Hematopoietic multipotent progenitor cell treated with erythropoietin and hydrocortisone succinate and interleukin-3 and kit ligand, for 8 days (in vitro differentiated cells): ENCODE results near the gene CLEC6A.
A peak's percentile ranks its signal among the peaks of the same experiment; 100 is the strongest.
"Not testable (repeated sequence)": the region's sequence is repeated elsewhere in the genome, so short reads cannot be mapped to it uniquely, and the experiment has no call there.

Source experiments
- DNase-seq: peaks from one replicate; pipeline ENCODE4 v3.0.0-alpha.2; 2015

CLEC6A gene

DNA sequence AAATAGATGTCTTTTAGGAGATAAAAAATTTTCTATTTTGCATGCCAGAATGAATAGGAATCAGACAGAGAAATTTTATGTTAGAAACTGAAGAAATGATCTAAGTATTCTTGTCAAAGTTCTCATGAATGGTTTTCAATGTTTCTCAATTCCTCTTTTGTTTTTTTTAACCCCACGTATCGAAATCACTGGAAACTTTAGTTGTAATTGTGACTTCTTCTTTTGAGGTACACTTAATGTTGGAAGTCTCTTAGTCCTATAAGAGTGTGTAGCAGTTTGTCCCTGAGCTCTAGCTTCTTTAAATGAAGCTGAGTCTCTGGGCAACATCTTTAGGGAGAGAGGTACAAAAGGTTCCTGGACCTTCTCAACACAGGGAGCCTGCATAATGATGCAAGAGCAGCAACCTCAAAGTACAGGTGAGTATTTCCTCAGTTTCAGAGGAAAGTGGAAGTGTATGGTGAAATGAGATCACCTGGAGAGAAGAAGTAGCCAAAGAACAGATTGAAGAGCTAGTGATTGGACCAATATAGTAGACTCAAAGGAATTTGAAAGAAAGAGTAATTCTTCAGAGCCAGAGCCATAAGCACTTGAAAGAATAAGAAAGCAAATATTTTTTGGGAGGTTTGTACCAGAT is at the start of gene CLEC6A:
TSS of gene CLEC6A (plus strand) at position 236 of the 634 bp plus-strand sequence. CDS start at position 386, 150 bp downstream.
- no peak for DNase-seq

GRCh38 chr12:8419576-8419975 is 36.2 kb upstream of the CLEC6A start:
- DNase-seq, result not testable (repeated sequence)

GRCh38 chr12:8420506-8420905 is 35.3 kb upstream of the CLEC6A start:
- no peak for DNase-seq

GRCh38 chr12:8444536-8445278 is 11.1 kb upstream of the CLEC6A start:
- DNase-seq, result not testable (repeated sequence)

DNA sequence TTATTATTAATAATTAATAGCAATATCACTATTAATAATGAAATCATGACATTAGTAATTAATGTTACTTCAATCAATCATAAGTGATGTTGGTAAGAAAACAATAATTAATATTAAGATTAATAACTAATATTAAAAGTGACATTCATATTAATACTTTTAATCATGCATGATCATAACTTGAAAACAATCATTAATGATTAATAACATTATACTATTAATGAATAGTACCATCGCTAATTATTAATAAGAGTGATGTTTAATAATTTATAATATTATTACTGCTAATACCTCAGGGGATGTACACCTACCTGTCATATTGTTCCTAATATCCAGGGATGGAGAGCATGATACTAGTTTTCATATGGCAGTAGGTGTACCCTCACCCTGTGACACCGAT is 10.0 kb upstream of the CLEC6A start:
- DNase-seq, result no peak

DNA sequence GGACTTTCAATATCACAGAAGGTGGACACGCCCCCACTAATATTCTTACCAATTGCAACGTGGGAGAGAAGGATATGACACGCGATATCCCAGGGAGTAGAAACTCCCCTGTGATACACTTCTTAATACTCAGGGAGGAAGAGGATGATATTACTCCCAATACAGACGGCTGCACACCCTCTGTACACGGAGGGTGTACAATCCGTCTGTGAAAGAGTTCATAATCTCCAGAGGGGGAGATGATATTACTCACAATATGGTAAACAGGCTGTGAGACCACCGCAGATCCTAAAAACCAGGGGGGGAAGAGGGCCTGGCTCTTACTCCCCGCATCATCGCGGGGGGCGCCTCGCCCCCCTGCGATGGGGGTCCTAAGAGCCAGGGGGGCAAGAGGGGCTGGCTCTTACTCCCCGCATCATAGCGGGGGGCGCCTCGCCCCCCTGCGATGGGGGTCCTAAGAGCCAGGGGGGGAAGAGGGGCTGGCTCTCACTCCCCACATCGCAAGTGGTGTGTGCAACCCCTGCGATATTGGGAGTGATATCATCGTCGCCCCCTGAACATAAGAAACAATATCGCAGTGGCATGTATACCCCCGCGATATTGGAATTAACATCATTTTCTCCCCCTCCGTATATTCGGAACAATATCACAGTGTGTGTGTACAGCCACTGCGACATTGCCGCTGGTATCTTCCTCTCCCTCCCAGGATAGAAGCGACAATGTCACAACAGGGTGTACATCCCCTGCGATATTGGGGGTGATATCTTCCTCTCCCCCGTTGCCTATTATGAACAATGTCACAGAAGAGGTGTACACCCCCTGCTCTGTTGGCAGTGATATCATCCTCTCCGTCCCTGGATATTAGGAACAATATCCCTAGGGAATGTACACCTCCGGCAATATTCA is 8.9 kb upstream of the CLEC6A start:
- no peak for DNase-seq

GRCh38 chr12:8449355-8449859 is 6.4 kb upstream of the CLEC6A start:
- DNase-seq, result no peak

DNA sequence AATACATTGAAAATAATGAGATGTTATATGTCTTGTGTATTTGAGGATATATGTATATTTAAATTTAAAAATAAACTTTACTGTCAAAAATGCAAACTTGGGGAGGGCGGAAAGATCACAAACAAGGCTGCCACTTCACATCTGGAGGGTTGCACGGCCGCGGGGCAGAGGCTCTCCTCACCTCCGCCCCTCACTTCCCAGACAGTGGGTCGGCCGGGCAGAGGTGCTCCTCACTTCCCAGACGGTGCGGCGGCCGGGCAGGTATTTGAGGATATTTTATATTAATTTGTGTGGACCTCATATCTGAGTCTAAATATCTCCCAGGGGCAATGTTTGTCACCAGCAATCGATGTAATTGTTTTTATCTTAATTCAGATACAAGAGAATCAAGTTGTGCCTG is 3.7 kb upstream of the CLEC6A start:
- no peak for DNase-seq

- DNase-seq, result no peak
Observed at GRCh38 chr12:8453021-8453513, 2.7 kb upstream of the CLEC6A start.

- no peak for DNase-seq
Observed at GRCh38 chr12:8453796-8454195, 2.0 kb upstream of the CLEC6A start.

- DNase-seq, result no peak
Observed at GRCh38 chr12:8455271-8455670, 491 bp upstream of the CLEC6A start.

GRCh38 chr12:8461426-8461825 is 5.7 kb downstream of the CLEC6A start:
- no peak for DNase-seq

DNA sequence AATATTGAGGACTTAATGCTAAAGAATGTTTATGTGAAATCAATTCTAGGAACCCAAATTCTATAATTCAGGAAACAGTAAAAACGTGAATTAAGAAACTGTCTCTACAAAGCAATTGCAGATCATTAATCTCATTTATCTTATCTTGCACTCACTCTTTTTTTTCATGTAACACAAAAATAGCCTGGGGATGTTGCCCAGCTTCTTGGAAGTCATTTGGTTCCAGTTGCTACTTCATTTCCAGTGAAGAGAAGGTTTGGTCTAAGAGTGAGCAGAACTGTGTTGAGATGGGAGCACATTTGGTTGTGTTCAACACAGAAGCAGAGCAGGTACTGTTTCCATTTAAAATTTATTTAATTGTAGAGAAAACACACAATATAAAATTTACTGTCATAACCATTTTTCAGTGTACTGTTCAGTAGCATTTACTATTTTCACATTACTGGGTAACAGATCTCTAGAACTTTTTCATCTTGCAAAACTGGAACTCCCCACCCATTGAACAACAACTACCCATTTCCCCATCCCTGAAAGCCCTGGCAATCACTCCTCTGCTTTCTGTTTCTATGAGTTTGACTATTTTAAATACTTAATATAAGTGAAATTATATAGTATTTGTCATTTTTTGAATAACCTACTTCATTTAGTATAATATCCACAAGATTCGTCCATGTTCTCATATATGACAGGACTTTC is 9.7 kb downstream of the CLEC6A start:
- DNase-seq, result peak; percentile 17

DNA sequence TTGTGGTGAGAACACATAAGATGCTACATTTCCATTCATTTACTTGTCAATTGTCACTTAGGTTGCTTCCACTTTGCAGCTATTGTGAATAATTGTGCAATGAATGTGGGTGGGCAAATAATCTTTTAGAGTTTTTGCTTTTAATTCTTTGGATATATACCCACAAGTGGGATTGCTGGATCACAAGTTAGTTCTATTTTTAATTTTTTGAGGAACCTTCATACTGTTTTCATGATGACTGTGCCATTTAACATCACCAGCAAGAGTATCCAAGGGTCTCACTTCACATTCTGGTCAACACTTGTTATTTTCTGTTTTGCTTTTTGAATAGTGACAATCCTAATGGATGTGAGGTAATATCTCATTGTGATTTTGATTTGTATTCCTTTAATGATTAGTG is 10.5 kb downstream of the CLEC6A start:
- no peak for DNase-seq

GRCh38 chr12:8471090-8471489 is 15.3 kb downstream of the CLEC6A start:
- DNase-seq, result no peak

GRCh38 chr12:8475508-8476203 is 19.9 kb downstream of the CLEC6A start:
- no peak for DNase-seq

- DNase-seq, result no peak
Observed at GRCh38 chr12:8482571-8483061, 26.9 kb downstream of the CLEC6A start.

DNA sequence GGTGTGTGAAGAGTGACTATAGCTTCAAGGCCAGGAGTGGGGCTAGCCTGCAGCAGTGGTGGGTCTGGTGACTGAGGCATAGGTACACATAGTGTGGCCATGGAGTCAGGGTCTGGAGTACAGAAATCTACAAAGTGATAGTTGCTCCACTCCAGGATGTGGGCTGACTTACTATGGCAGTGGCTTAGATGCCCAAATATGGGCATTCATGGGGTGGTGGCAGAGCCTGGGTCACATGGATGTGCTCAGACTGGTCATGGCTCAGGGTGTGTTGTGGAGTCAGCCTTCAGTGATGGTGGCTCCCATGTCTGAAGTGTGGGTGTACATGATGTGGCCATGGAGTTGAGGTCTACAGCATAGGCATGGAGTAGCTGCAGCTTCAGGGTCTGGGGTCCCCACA is 27.3 kb downstream of the CLEC6A start:
- no peak for DNase-seq

DNA sequence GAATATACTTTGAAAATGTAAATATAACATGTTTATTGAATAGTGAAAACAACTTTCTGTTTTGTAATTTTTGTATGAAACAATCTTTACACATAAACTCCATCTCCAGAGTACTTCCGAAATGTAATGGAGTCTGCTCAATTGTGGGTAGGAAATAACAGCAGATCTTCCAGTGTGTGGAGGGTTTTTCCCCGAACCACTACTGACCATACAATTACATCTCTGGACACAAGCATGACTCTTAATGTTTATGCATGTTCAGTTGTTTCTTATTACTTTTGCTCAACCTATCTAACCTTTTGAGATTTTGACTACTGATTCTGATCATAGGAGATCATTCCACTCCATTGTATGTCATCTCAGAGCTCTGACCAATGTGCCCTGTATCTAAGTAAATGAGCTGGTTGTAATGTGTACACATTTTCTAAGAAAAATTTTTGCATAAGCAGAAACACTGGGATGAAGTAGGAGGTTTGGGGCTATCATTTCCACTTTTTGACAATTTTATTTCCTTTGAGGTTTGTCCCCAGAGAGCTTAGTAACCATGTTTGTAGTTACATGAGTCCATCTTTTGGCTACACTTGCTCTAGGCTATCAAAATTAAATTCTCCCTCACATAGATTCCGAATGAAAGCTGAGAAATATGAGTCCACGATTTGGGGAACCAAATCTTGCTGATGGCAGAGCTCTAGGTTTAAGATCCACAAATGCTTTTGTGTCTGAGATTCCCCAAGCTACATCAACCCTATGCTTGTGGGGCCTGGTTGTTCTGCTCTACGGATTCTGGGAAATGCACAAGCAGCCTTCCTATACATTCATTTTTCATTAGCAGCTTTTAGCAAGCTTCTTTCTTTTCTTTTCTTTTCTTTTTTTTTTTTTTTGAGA is 36.1 kb downstream of the CLEC6A start:
- DNase-seq, result no peak

- peak; percentile 41 for DNase-seq
Observed at GRCh38 chr12:8493084-8493483, 37.3 kb downstream of the CLEC6A start.

- not testable (repeated sequence) for DNase-seq
Observed at GRCh38 chr12:8495671-8496070, 39.9 kb downstream of the CLEC6A start.
